Measurements from ENCODE around the gene CPA1. TPM values are rescaled to one million over a fixed set of nuclear protein-coding genes. Genes with fewer than 3 reads are reported as not detected.

The CPA1 gene
- polyA plus RNA-seq, 1 donor (not counting 4 experiments of a cell fraction or from before 2014, with no cell fraction given) = not detected

- FAIRE-seq (peak; percentile 93), DNase-seq (ENCODE audit: low read depth, low spot score) (peak; percentile 93)
- Histone ChIP-seq H3K9me3 (ENCODE audit: control insufficient read depth, low read depth, low read length) (peaks cover 9% of the 10 kb centered on the region), H3K4me2 (ENCODE audit: control insufficient read depth, extremely low read depth, insufficient read depth, low read depth, low read length) (peak overlapping the region; percentile 70), H4K20me1 (ENCODE audit: control insufficient read depth, extremely low read depth, insufficient read depth, low read length) (no peaks in the 10 kb centered on the region), H3K9me1 (ENCODE audit: control insufficient read depth, extremely low read depth, insufficient read depth, low read length) (peaks cover 2% of the 10 kb centered on the region), H2AFZ (ENCODE audit: control insufficient read depth, low read length) (peak overlapping the region; percentile 70), H3K79me2 (ENCODE audit: control insufficient read depth, insufficient read depth, low read length) (no peaks in the 10 kb centered on the region), H3K4me1 (ENCODE audit: control insufficient read depth, extremely low read depth, insufficient read depth, low read length) (peaks cover 42% of the 10 kb centered on the region), H3K27ac (ENCODE audit: control insufficient read depth, insufficient read depth, low read length) (peak overlapping the region; percentile 90), H3K4me3 (ENCODE audit: control insufficient read depth in 2 of 3, extremely low read depth in 1 of 3, insufficient read depth in 2 of 3, low read depth in 1 of 3, low read length in 3 of 3) (peak overlapping the region in 1 of 3 experiments; percentile 16), H3K36me3 (ENCODE audit: control insufficient read depth in 2 of 2, extremely low read depth in 1 of 2, insufficient read depth in 2 of 2, low read length in 2 of 2) (no peaks in the 10 kb centered on the region), H3K27me3 (ENCODE audit: control insufficient read depth, extremely low read depth, insufficient read depth, low read length) (no peaks in the 10 kb centered on the region), H3K9ac (ENCODE audit: control insufficient read depth, extremely low read depth, insufficient read depth, low read length) (peak overlapping the region; percentile 68)
- dilution Hi-C loops (cut with MboI; ENCODE audit: extremely low pct_ligation_motif_present, low sequenced_read_pairs) = no loop called here
- TF ChIP-seq CTCF (optimal IDR thresholded peaks at IDR 0.05 in 1 of 3, IDR thresholded peaks at IDR 0.05 in 1 of 3, conservative IDR thresholded peaks at IDR 0.05 in 1 of 3; ENCODE audit: extremely low read depth in 1 of 3, insufficient read depth in 2 of 3, low read length in 3 of 3) (no peak), EZH2 (IDR thresholded peaks at IDR 0.05; ENCODE audit: low read length) (no peak)
Observed at GRCh38 chr7:130356121-130356875, 24.0 kb upstream of the CPA1 start.

GRCh38 chr7:130356876-130357611 is 23.2 kb upstream of the CPA1 start:
- TF ChIP-seq EZH2 (IDR thresholded peaks at IDR 0.05; ENCODE audit: low read length) = no peak
- no peak for TF ChIP-seq CTCF (optimal IDR thresholded peaks at IDR 0.05 in 1 of 3, IDR thresholded peaks at IDR 0.05 in 1 of 3, conservative IDR thresholded peaks at IDR 0.05 in 1 of 3; ENCODE audit: extremely low read depth in 1 of 3, insufficient read depth in 2 of 3, low read length in 3 of 3)
- peaks cover 42% of the 10 kb centered on the region for H3K4me1 ChIP-seq (ENCODE audit: control insufficient read depth, extremely low read depth, insufficient read depth, low read length)
- peak overlapping the region; percentile 90 for H3K27ac ChIP-seq (ENCODE audit: control insufficient read depth, insufficient read depth, low read length)
- no peaks in the 10 kb centered on the region for H4K20me1 ChIP-seq (ENCODE audit: control insufficient read depth, extremely low read depth, insufficient read depth, low read length)
- H3K4me3 ChIP-seq (ENCODE audit: control insufficient read depth in 2 of 3, extremely low read depth in 1 of 3, insufficient read depth in 2 of 3, low read depth in 1 of 3, low read length in 3 of 3) = peak overlapping the region in 1 of 3 experiments; percentile 9
- FAIRE-seq = peak; percentile 78
- no peaks in the 10 kb centered on the region for H3K27me3 ChIP-seq (ENCODE audit: control insufficient read depth, extremely low read depth, insufficient read depth, low read length)
- H3K9ac ChIP-seq (ENCODE audit: control insufficient read depth, extremely low read depth, insufficient read depth, low read length) = peak overlapping the region; percentile 68
- H2AFZ ChIP-seq (ENCODE audit: control insufficient read depth, low read length) = no peak overlapping the region
- peak overlapping the region; percentile 70 for H3K4me2 ChIP-seq (ENCODE audit: control insufficient read depth, extremely low read depth, insufficient read depth, low read depth, low read length)
- dilution Hi-C loops (cut with MboI; ENCODE audit: extremely low pct_ligation_motif_present, low sequenced_read_pairs) = no loop called here
- H3K36me3 ChIP-seq (ENCODE audit: control insufficient read depth in 2 of 2, extremely low read depth in 1 of 2, insufficient read depth in 2 of 2, low read length in 2 of 2) = no peaks in the 10 kb centered on the region
- DNase-seq (ENCODE audit: low read depth, low spot score) = no peak
- peaks cover 2% of the 10 kb centered on the region for H3K9me1 ChIP-seq (ENCODE audit: control insufficient read depth, extremely low read depth, insufficient read depth, low read length)
- H3K79me2 ChIP-seq (ENCODE audit: control insufficient read depth, insufficient read depth, low read length) = no peaks in the 10 kb centered on the region
- H3K9me3 ChIP-seq (ENCODE audit: control insufficient read depth, low read depth, low read length) = peaks cover 9% of the 10 kb centered on the region
